Activated CD8-positive, alpha-beta memory T cell treated with anti-CD3 and anti-CD28 coated beads, Interleukin-2, amount 50 U/mL, for 1 hour (primary cell): Measurements from ENCODE around the gene TMEM263.

Experiments used
- DNase-seq: peaks from one replicate; pipeline ENCODE4 v3.0.0-alpha.2; 2020; ENCODE audit errors: extremely low read depth

TMEM263 gene

DNA sequence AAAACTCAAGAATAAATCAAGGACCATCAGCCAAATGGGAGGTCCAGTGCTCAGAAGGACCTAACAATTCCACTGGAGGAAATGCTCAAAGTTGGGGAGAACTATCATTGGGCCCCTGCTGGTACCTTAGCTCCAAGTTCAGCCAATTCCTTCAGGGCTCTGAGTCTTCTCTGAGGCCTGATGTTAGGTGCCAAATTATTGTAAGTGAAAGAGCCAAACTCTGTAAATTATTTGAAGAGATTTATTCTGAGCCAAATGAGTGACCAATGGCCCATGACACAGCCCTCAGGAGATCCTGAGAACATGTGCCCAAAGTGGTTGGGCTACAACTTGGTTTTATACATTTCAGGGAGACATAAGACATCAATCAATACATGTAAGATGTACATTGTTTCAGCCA lies 8.2 kb upstream of the TMEM263 start:
- DNase-seq = no peak

DNA sequence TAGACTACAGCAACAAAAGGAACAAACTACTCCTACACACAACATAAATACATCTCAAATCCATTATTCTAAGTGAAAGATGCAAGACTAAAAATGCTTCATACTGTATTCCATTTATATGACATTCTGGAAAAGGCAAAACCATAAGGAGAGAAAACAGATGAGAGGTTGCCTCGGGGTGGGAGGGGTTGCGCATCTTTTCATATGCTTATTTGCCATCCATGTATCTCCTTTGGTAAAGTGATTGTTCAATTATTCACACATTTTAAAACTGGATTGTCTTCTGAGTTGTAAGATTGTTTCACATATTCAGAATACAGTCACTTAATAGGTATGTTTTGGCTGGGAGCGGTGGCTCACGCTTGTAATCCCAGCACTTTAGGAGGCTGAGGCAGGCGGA lies 5.1 kb upstream of the TMEM263 start:
- DNase-seq = no peak

DNA sequence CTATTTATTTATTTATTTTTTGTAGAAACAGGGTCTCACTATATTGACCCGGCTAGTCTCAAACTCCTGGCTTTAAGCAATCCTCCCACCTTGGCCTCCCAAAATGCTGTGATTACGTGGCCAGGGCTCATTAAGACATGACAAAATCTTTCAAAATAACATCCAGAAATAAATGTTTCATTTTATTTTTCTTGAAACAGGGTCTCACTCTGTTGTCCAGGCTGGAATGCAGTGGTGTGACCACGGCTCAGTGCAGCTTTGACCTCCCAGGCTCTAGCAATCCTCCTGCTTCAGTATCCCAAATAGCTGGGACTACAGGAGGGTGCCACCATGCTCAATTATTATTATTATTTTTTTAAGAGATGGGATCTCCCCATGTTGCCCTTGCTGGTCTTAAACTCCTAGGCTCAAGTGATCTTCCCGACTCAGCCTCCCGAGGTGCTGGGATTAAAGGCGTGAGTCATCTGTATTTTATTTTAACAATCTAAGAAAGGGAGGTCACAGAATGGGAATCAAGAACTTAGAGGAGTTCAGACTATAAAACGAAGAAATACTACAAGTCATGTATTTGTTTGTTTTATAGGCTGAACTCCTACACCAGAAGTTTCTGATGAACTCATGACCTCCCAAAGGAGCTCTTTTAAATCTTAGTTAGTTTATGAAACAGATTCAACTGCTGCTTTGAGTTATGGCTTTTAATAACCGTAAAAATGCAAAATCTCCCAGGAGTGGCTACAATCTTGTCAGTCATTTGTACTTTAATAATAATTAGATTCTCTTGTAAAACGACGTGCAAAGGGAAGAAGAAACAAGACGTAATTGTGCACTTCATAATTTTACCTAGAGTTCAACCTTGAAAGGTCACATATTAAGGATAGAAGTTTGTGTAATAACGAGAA lies 2.1 kb upstream of the TMEM263 start:
- no peak for DNase-seq

DNA sequence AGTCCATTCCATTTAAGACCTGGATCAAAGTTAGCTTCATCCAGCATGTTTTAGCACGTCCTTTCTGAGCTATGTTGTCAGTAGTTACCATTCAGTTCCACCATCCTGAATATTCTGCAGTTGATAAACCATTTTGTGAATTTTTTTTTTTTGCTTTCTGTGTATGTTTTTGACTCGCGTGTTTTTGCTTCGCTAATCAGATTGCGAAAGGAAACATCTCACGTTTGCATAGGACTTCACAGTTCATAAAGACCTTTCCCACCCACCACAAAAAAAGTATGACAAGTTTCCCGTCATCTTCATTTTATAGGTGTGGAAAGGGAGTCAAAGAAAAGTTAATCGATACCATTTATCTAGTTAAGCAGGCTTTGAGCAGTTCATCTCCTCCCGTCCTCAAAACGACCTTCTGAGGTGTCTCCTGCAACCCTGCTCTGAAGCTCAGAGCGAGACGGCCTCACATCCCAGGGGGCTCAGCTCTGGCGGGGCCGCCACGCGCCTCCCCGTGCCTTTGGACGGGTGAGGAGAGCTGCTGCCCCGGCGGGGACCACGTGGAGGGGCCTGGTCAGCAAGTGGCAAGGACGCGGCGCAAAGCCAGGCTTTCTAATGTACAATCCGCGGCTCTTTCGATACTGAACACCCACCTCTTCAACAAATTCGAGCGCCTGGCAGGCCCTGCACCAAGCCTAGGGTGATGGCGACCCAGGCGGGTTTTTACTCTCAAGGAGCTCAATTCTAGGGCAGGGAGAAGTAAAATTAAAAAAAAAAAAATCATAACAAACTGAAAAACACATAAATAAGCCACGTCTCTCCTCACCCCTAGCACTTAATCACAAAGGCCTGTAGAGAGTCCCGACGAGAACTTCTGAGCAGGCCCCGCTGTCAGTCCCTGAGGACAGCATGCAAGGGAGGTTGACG lies 988 bp upstream of the TMEM263 start:
- DNase-seq = no peak

DNA sequence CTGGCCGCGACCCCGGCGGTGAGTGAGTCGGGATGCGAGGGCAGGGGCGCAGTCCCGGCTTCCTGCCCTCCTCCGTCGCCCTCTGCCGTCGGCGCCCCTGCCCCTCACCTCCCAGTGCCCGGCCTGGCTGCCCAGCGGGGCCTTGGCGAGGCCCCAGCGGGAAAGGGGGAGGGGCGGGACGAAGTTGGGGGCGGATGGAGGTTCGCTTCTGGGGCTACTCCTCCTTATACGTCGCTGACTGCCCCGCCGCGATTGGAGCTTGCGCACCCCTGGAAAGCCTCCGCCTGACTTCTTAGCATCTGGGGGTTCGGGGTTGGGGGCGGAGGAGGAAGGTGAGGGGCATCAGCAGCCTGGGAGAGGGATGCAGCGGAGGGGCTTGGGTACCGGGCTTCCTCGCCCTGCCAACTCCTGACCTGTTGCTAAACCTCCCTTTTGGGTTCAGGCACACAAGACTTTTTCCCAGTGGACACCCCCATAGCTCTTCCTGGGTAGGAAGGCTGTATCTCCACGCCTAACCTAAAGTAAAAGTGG lies 406 bp downstream of the TMEM263 start:
- no peak for DNase-seq

DNA sequence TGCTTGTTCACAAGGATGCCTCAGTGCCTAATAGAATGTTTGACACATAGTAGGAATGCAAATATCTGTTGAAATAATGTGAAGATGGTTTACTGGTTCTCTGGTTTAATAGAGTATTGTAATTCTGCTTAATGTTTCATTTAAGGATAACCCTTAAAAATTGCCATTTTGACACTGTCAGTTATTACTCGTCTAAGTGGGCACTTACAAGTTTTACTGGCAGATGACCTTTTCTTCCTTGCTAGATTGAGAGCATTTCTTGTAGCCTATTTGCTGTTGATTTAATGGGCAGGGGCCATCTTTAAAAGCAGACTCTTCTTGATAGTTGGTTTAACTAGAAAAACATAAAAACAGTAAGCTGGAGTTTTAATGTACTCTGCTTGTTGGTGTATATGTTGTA lies 1.9 kb downstream of the TMEM263 start:
- no peak for DNase-seq

DNA sequence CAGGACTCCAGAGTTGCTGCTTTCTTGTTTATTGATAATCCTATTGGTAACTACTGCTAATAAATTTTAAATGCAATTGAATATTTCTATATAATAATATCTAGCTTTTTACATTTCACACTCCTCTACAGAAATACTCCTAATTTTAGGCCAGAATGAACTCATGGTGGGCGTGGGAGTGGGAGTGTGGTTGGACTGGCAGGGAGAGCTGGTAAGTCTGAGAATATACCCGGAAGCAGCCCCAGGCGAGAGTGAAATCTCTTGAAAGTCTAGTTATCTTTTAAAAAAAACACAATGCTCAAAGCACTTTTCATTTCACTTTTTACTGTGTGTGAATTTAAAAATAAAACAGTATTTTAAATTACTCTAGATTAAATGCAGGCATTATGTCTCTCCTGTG lies 4.7 kb downstream of the TMEM263 start:
- no peak for DNase-seq

DNA sequence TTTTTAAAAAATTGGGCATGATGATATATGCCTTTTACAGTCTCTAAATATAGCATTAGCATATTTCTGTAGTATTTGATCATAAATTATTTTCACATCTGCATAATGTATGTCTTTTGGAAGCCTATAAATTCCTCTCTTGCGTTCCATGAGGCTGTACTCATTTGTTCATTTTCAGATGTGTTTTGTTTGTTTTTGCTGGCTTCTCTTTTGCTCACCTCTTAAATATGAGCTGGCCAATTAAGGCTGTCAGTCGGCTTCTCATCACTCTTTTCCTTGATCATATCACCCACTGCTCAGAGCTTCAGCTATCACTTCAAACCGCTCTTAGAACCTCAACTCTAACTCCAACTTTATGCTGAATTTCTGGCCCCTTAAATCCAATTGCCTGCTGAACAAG lies 6.6 kb downstream of the TMEM263 start:
- no peak for DNase-seq

DNA sequence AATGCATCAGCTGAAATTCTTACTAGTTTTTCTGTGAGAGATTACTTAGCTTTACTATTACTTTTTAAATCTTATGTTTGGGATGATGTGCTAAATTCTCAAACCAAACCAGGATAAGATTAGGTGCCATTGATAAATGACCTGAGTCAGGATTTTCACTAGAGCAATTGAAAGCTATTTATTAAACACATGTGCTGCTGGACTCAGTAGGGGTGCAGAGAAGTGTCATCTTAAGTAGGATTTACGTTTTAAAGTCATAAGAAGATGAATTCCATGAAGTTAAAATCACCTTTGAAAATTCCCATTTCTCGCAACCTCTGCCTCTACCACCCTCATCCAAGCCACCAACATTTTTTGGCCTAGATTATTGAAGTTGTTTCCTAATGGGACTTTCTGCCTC lies 8.8 kb downstream of the TMEM263 start:
- no peak for DNase-seq

DNA sequence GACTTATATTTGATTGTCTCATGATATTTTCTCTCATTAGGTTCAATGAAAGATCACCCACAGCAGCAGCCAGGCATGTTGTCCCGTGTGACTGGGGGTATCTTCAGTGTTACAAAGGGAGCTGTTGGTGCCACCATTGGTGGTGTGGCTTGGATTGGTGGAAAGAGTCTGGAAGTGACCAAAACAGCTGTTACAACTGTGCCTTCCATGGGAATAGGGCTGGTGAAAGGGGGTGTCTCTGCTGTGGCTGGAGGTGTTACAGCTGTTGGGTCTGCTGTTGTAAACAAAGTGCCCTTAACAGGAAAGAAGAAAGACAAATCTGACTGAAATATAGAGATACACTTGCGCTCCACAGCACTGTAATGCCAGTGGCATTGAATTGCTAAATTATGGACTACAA lies 15.4 kb downstream of the TMEM263 start:
- no peak for DNase-seq

DNA sequence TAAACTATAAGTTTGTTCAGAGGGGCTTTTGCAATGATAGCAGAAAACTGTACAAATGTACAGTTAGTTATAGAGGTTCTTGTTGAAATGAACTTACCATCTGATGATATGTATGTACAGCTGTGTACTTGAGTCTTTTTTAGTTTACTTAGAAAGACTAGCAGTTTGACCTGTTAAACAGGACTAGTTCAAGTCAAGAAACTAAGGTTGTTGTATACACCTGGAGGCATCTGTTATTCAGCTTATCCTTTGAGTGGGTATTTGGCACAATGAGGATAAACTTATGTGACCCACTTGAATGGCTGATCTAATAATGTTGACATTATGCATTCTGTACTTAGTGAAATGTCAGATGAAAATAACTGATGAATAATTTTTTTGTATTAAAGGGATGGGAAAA lies 17.8 kb downstream of the TMEM263 start:
- no peak for DNase-seq

DNA sequence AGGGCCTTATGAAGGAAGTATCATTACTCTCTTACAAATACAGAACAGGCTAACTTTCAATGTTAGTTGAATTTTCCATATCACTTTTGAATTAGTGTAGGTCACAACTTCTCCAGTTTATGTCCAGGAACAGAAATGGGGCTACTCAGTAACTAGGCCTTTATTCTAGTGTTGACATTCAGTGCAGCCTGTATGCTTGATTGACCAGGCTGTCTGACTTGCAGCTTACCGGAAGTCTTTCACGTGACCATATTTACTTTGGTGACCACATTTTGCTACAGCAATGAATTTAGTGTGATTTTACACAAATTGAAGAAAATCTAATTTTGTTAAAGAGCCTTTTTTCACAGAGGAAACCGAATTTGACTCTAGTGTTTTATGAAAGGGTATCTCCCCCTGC lies 18.8 kb downstream of the TMEM263 start:
- no peak for DNase-seq

DNA sequence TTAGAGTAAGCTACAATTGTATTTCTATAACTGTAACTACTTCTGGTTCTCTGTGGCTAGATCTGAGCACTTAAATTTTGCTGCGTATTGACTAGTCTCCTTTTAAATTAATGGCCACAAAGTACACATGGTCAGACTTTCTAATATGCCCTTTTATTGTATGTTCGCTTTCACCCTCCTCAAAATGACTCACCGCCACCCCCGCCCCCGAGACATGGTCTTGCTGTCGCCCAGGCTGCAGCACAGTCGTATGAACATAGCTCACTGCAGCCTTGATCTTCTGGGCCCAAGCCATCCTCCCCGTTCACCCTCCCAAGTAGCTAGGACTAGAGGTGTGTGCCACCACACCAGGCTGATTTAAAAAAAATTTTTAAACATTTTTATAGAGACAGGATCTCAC lies 19.4 kb downstream of the TMEM263 start:
- no peak for DNase-seq

DNA sequence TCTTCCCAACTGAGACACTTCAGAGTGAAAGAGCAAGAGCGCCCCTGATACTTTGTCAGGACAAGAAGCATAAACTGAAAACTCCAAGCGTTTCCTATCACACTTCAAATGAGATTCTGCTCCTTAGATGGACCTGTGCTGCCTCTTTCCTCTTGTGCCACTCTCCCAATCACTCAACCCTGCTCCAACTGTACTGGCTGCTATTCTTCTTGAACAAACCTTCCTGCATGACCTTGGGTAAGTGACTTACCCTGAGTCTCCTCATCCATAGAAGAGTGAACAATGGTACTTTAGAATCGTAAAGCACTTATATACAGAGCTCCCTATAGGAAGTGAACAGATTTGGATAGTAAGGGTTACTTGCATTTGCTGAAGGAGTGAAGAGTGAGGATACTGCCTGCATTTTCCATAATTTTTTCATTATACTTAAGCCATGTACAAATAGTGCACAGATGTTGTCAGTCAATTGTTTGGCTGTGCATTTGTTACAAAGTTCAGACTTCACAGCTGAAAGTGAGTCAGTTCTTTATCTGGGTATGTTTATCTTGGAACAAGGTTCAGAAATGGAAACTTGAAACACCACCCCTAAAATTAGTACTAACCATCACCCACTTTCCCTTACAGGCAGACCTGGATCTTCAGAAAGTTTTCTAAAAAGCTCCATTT lies 20.4 kb downstream of the TMEM263 start:
- no peak for DNase-seq

DNA sequence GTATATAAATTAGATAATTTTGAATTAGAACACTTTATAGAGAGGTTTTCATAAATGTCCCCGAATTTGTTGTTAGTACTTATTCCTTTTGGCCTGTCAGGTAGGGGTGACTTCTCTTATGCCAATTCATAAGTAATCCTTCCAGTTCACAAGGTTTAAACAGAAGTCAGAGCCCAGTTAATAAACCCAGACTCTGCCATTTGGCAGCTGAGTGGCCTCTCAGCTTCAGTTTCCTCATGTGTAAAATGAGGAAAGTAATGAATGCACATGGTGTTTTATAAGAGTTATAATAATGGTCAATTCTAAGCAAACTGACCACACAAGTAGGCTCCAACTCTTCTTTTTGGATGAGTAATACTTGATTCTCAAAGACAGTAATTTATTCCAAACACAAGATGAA lies 21.0 kb downstream of the TMEM263 start:
- DNase-seq = no peak

DNA sequence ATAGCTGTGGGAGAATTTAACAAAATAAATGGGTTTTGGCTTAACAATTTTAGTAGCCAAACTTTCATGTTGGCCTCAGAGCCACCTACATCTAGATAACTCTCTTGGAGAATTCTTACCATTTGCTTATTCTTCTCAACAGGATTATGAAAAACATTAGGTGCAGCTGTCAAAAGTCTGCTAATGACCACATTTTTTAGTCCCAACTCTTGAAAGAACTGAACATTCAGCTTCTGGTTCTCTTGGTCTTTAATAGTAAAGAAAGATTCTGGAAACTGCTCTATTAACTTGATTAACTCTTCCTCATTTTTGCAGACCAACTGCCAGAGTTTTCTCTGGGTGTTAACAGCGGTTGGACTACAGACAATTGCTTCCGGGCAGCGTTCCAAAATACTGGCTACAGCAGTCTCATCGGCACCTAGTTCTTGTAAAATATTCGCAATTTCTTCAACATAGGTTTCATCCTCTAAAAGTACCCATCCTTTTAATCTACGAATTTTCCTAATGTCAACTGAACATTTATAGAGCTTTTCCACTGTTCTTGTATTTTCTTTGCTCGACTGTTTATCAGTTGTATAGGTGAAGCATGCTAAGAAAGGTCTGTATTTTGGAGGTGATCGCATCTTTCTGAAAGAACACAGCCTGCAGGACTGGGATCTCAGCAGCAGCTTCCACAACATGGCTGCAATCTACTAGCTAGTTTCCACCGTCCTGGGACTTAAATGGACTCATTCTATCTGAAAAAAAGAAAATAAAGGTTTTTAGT lies 22.5 kb downstream of the TMEM263 start:
- DNase-seq = no peak

DNA sequence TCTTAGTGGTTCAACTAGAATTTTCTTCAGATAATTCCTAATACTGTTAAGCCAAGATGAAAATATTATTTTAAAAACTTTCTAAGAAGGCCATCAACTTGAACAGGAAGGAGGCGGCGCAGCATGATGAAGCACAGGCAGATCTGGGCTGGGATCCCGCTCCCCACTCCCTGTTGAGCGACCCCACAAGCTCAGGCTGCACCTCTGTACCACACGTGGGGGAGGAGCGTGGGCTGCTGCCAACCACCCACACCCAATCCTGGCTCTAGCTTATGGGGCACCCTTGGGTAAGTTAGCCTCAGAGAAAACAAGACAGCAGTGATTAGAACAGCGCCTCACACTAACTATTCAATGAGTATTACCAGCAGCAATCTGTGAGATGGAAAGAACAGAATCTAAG lies 25.2 kb downstream of the TMEM263 start:
- DNase-seq = no peak

DNA sequence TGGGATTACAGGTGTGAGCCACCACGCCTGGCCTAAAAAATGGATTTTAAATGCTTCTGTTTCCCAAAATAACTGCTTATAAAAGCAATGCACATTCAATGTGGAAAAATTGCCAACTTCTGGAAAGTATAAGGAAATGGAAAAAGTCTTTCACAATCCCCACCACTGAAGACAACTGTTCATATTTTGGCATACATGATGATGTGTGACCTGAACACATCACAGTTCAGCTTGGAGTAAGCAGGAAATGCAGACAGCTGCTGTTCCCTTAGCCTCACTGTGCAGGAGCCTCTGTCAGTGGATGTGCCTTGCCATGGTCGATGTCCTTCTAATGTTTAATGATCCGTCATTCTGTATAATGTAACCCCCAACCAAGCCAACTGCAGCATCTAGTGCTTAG lies 26.1 kb downstream of the TMEM263 start:
- DNase-seq = no peak

DNA sequence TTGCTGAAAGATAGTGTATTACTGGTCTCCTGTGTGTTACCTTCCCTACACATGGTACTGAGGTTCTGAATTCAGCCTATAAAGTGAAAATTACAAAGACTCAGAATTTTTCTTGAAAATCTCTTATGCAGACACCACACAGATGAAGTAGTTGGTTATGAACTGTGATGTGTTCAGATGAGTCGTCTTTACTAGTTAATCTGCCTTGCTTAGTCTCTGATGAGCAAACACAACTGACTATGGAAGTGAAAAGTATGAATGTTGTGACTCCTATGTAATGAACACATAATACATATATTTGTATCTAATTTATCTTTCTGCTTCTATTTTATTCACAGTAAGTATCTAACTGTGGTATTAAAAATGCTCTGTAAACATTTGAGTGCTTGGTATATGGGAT lies 26.5 kb downstream of the TMEM263 start:
- DNase-seq = no peak

DNA sequence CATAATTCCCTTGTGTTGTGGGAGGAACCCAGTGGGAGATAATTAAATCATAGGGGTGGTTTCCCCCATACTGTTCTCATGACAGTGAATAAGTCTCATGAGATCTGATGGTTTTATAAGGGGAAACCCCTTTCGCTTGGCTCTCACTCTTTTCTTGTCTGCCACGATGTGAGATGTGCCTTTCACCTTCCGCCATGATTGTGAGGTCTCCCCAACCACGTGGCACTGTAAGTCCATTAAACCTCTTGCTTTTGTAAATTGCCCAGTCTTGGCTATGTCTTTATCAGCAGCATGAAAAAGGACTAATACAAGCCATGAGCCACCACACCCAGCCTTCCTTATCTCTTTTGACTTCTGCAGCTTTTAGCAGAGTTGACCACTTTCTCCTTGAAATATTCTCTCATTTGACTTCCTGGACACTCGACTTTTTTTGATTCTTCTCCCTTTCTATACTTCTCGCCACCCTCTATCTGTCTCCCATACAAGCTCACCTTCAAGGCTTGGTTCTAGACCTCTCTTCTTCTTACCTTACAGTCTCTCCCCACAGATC lies 29.0 kb downstream of the TMEM263 start:
- DNase-seq = no peak

DNA sequence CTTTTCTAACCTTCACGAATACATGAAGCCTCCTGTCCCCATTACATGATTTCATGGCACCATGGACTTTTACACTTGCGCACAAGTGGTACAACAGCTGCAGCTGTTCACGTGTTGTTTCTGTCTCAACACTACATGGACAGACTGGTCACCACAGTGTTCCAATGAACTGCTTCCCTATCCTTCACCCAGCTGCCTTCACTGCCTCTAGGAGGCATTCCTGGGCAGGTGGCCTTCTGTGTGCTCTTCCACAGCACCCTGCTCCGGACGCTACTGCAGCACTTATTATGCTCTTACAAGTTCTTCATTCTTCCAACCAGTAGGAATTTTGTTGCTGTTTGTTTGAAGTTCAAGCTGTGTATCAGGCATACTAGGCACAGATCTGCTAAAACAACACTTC lies 29.8 kb downstream of the TMEM263 start:
- no peak for DNase-seq
